ENCODE data around the gene IGSF23. TPM values are rescaled to one million over a fixed set of nuclear protein-coding genes. Genes with fewer than 3 reads are reported as not detected.
A peak's percentile ranks its signal among the peaks of the same experiment; 100 is the strongest.
"Not testable (repeated sequence)": the region's sequence is repeated elsewhere in the genome, so short reads cannot be mapped to it uniquely, and the experiment has no call there.

The IGSF23 gene
- total RNA-seq, 4 donors from 2014 or later = 7.5 to 20.7 (median 11.0) TPM; not detected in 1

- no peaks in the 10 kb centered on the region for H3K27me3 ChIP-seq
- no peaks in the 10 kb centered on the region for H3K36me3 ChIP-seq
- TF ChIP-seq CTCF (IDR thresholded peaks at IDR 0.05) (no peak), POLR2A (IDR thresholded peaks at IDR 0.05) (no peak)
- H3K4me3 ChIP-seq = no peak overlapping the region
- no peaks in the 10 kb centered on the region for H3K4me1 ChIP-seq
- no peaks in the 10 kb centered on the region for H3K9me3 ChIP-seq
- no peak overlapping the region for H3K27ac ChIP-seq
- no peak for DNase-seq
These were observed 22.9 kb upstream of the IGSF23 start for GRCh38 chr19:44590245-44591059.

DNA sequence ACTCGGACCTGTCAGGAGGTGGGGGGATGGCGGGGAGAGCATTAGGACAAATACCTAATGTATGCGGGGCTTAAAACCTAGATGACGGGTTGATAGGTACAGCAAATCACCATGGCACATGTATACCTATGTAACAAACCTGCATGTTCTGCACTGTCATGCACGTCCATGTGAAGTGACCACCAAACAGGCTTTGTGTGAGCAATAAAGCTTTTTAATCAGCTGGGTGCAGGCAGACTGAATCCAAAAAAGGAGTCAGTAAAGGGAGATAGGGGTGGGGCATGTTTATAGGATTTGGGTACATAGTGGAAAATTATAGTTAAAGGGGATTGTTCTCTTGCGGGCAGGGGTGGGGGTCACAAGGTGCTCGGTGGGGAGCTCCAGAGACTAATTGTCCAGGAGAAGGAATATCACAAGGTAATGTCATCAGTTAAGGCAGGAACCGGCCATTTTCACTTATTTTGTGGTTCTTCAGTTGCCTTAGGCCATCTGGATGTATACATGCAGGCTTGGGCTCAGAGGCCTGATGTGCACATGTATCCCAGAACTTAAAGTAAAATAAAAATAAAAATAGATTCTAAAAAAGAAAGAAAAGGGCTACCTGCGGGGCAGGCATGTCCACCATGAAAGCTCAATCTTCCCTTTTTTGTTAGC lies 21.9 kb upstream of the IGSF23 start:
- not testable (repeated sequence) for H3K27me3 ChIP-seq, H3K27ac ChIP-seq, H3K4me1 ChIP-seq, H3K4me3 ChIP-seq, H3K9me3 ChIP-seq, DNase-seq, H3K36me3 ChIP-seq

DNA sequence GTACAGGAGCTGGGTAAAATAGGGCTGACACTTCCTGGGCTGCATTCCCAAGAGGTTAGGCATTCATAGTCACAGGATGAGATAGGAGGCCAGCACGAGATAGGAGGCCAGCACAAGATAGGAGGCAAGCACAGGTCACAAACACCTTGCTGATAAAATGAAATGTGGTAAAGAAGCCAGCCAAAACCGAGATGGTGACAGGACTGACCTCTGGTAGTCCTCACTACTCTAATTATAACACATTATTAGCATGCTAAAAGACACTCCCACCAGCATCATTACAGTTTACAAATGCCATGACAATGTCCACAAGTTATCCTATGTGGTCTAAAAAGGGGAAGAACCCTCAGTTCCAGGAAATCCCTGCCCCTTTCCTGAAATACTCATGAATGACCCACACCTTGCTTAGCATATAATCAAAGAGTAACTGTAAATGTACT lies 20.9 kb upstream of the IGSF23 start:
- no peak overlapping the region for H3K4me3 ChIP-seq
- no peaks in the 10 kb centered on the region for H3K36me3 ChIP-seq
- no peak overlapping the region for H3K27ac ChIP-seq
- no peaks in the 10 kb centered on the region for H3K9me3 ChIP-seq
- no peak for TF ChIP-seq CTCF (IDR thresholded peaks at IDR 0.05)
- no peak for TF ChIP-seq POLR2A (IDR thresholded peaks at IDR 0.05)
- DNase-seq = no peak
- H3K27me3 ChIP-seq = no peaks in the 10 kb centered on the region
- H3K4me1 ChIP-seq = peaks cover 0 to 4% (median 1%) of the 10 kb centered on the region in 4 donors

DNA sequence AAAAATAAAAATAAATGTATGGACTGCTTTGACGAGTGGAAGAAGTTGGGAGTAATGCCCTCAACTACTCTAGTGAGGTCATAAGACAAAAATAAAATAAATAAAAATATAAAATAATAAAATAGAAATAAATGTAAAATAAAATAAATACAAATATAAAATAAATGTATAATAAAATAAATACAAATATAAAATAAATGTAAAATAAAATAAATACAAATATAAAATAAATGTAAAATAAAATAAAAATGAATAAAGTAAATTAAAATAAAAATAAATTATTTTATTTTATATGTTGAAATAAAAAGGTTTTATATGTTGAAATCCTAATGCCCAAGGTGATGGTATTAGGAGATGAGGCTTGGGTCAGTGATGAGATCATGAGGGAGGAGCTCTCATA lies 20.1 kb upstream of the IGSF23 start:
- TF ChIP-seq CTCF (IDR thresholded peaks at IDR 0.05) (no peak), POLR2A (IDR thresholded peaks at IDR 0.05) (no peak)
- no peak for DNase-seq
- Histone ChIP-seq H3K27me3 (no peaks in the 10 kb centered on the region), H3K36me3 (no peaks in the 10 kb centered on the region), H3K9me3 (no peaks in the 10 kb centered on the region), H3K4me3 (no peak overlapping the region), H3K4me1 (peaks cover 0 to 12% (median 1%) of the 10 kb centered on the region in 4 donors), H3K27ac (no peak overlapping the region)

- peaks cover 0 to 12% (median 1%) of the 10 kb centered on the region in 4 donors for H3K4me1 ChIP-seq
- not testable (repeated sequence) for H3K27ac ChIP-seq
These were observed 19.5 kb upstream of the IGSF23 start for GRCh38 chr19:44593866-44594266.

DNA sequence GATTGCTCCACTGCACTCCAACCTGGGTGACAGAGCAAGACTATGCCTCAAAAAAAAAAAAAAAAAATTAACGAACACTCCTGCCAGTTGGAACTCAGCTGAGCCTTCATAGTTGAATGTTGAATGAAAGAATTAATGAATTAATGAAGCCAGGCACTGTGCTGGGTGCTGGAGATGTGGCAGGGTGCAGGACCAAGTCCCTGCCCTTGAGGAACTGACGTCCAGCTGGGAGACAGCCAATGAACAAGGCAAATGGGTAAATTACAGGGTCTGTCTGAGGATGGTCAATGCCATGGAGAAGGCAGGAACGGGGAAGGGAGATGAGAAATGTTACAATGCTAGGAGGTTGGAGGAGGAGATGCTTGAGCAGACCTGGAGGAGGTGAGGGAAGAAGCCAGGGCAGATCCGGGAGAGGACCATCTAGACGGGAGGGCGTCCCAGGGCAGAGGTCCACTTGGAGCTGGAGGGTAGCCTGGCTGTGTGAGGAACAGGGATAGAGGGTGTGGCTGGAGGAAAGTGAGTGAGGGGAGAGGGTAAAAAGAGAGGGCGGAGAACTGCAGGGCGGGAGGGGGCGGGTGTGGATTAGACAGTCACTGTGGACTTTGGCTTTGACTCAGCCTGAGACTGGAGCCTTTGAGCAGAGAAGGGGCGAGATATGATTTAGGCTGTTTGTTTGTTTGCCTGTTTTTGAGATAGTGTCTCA lies 16.8 kb upstream of the IGSF23 start:
- Histone ChIP-seq H3K27ac (peak overlapping the region in 2 of 4 donors; percentile 73 to 83), H3K9me3 (no peaks in the 10 kb centered on the region), H3K4me3 (no peak overlapping the region), H3K36me3 (no peaks in the 10 kb centered on the region), H3K27me3 (no peaks in the 10 kb centered on the region), H3K4me1 (peaks cover 0 to 23% (median 2%) of the 10 kb centered on the region in 4 donors)
- TF ChIP-seq POLR2A (IDR thresholded peaks at IDR 0.05) = no peak
- TF ChIP-seq CTCF (IDR thresholded peaks at IDR 0.05) = no peak
- DNase-seq = peak in 2 of 3 donors; percentile 76 to 81

More at GRCh38 chr19:44593866-44594266, 19.5 kb upstream of the IGSF23 start:
- H3K4me3 ChIP-seq, H3K9me3 ChIP-seq, H3K36me3 ChIP-seq, H3K27me3 ChIP-seq, DNase-seq: not testable (repeated sequence)

All from Peyer's patch (tissue), 4 donors.